Measurements from ENCODE around the gene SMARCD2. TPM values are rescaled to one million over a fixed set of nuclear protein-coding genes. Genes with fewer than 3 reads are reported as not detected.

The SMARCD2 gene
- polyA plus RNA-seq, 1 donor from 2014 or later: 33.2 TPM

- no peak for TF ChIP-seq REST (IDR thresholded peaks at IDR 0.05; ENCODE audit: borderline replicate concordance)
These were observed 9.3 kb downstream of the SMARCD2 start (continued) for GRCh38 chr17:63833026-63833740.

- Histone ChIP-seq H3K27me3 (ENCODE audit: insufficient read depth, low read depth, low read length) (no peaks in the 10 kb centered on the region), H2AFZ (ENCODE audit: low read depth, low read length) (no peak overlapping the region), H4K20me1 (ENCODE audit: insufficient read depth) (no peaks in the 10 kb centered on the region), H3K9me3 (ENCODE audit: low read length) (no peaks in the 10 kb centered on the region), H3K9me2 (ENCODE audit: insufficient read depth, low read length) (no peaks in the 10 kb centered on the region), H3F3A (ENCODE audit: insufficient read depth, low read length, poor library complexity, severe bottlenecking) (peaks cover 4% of the 10 kb centered on the region), H3K36me3 (ENCODE audit: insufficient read depth, low read length) (no peaks in the 10 kb centered on the region), H3K4me3 (ENCODE audit: low read length) (no peak overlapping the region), H3K79me2 (replicated peaks; ENCODE audit: insufficient read depth, low read length) (peaks cover 21% of the 10 kb centered on the region), H3K4me2 (ENCODE audit: low read length) (no peak overlapping the region), H3K9ac (ENCODE audit: low read length) (no peak overlapping the region), H3K27ac (ENCODE audit: low read length) (no peak overlapping the region)
- TF ChIP-seq POLR2AphosphoS5 (IDR thresholded peaks at IDR 0.05) (no peak), EZH2 (IDR thresholded peaks at IDR 0.05; ENCODE audit: borderline replicate concordance, insufficient read depth, low read length, poor library complexity, severe bottlenecking) (no peak), MXI1 (conservative IDR thresholded peaks at IDR 0.05; ENCODE audit: poor library complexity, severe bottlenecking) (no peak), RAD21 (conservative IDR thresholded peaks at IDR 0.05) (no peak), SMC3 (conservative IDR thresholded peaks at IDR 0.05; ENCODE audit: poor library complexity) (no peak), CTCF (IDR thresholded peaks at IDR 0.05; ENCODE audit: poor library complexity, severe bottlenecking) (no peak), TAF1 (IDR thresholded peaks at IDR 0.05; ENCODE audit: low read depth) (no peak)
These were observed 10.0 kb downstream of the SMARCD2 start for GRCh38 chr17:63832455-63832854.

GRCh38 chr17:63832014-63832413 lies 10.5 kb downstream of the SMARCD2 start:
- no peak for TF ChIP-seq CTCF (IDR thresholded peaks at IDR 0.05; ENCODE audit: poor library complexity, severe bottlenecking)
- TF ChIP-seq SMC3 (conservative IDR thresholded peaks at IDR 0.05; ENCODE audit: poor library complexity): no peak
- TF ChIP-seq POLR2AphosphoS5 (IDR thresholded peaks at IDR 0.05): no peak
- Histone ChIP-seq H3K4me3 (ENCODE audit: low read length) (no peak overlapping the region), H3K4me2 (ENCODE audit: low read length) (no peak overlapping the region), H3K27ac (ENCODE audit: low read length) (no peak overlapping the region), H3F3A (ENCODE audit: insufficient read depth, low read length, poor library complexity, severe bottlenecking) (peaks cover 4% of the 10 kb centered on the region), H3K36me3 (ENCODE audit: insufficient read depth, low read length) (no peaks in the 10 kb centered on the region), H3K9me3 (ENCODE audit: low read length) (no peaks in the 10 kb centered on the region), H3K27me3 (ENCODE audit: insufficient read depth, low read depth, low read length) (no peaks in the 10 kb centered on the region), H3K79me2 (replicated peaks; ENCODE audit: insufficient read depth, low read length) (peaks cover 21% of the 10 kb centered on the region), H3K9ac (ENCODE audit: low read length) (no peak overlapping the region), H2AFZ (ENCODE audit: low read depth, low read length) (no peak overlapping the region), H3K9me2 (ENCODE audit: insufficient read depth, low read length) (no peaks in the 10 kb centered on the region), H4K20me1 (ENCODE audit: insufficient read depth) (no peaks in the 10 kb centered on the region)

All from neural cell (in vitro differentiated cells).